GM18502 (cell line): ENCODE measurements around the gene RERGL.
A peak's percentile ranks its signal among the peaks of the same experiment; 100 is the strongest.
"Not testable (repeated sequence)": the region's sequence is repeated elsewhere in the genome, so short reads cannot be mapped to it uniquely, and the experiment has no call there.

Experiments used
- ATAC-seq: cut with Tn5 transposase; IDR thresholded peaks from one replicate; pipeline ENCODE4 v1.9.1; 2021; ENCODE audit warnings: mild to moderate bottlenecking; ENCODE audit not compliant: unreplicated experiment, poor library complexity

The RERGL gene

GRCh38 chr12:18090093-18090492, at the start of gene RERGL:
Gene RERGL (minus strand): TSS chr12:18090193. CDS start chr12:18090140, 53 bp downstream.
- ATAC-seq = no peak

- ATAC-seq = no peak
Observed at GRCh38 chr12:18139254-18139653, 49.3 kb upstream of the RERGL start.

- ATAC-seq = no peak
Observed at GRCh38 chr12:18135509-18135908, 45.5 kb upstream of the RERGL start.

- ATAC-seq = no peak
Observed at GRCh38 chr12:18135086-18135485, 45.1 kb upstream of the RERGL start.

- peak; percentile 67 for ATAC-seq
Observed at GRCh38 chr12:18130851-18131250, 40.9 kb upstream of the RERGL start.

- no peak for ATAC-seq
Observed at GRCh38 chr12:18123707-18124106, 33.7 kb upstream of the RERGL start.

- ATAC-seq = no peak
Observed at GRCh38 chr12:18120899-18121298, 30.9 kb upstream of the RERGL start.

GRCh38 chr12:18108611-18109010, 18.6 kb upstream of the RERGL start:
- no peak for ATAC-seq

GRCh38 chr12:18103624-18104023, 13.6 kb upstream of the RERGL start:
- no peak for ATAC-seq

GRCh38 chr12:18101043-18101442, 11.1 kb upstream of the RERGL start:
- no peak for ATAC-seq

- no peak for ATAC-seq
Observed at GRCh38 chr12:18084080-18084479, 5.9 kb downstream of the RERGL start.

GRCh38 chr12:18079541-18080246, 10.3 kb downstream of the RERGL start:
- no peak for ATAC-seq

GRCh38 chr12:18074001-18074400, 16.0 kb downstream of the RERGL start:
- no peak for ATAC-seq

GRCh38 chr12:18072723-18073122, 17.3 kb downstream of the RERGL start:
- ATAC-seq = no peak

GRCh38 chr12:18071336-18071735, 18.7 kb downstream of the RERGL start:
- no peak for ATAC-seq

- ATAC-seq = no peak
Observed at GRCh38 chr12:18068355-18068754, 21.6 kb downstream of the RERGL start.

GRCh38 chr12:18066666-18067065, 23.3 kb downstream of the RERGL start:
- no peak for ATAC-seq

- ATAC-seq = not testable (repeated sequence)
Observed at GRCh38 chr12:18062867-18063266, 27.1 kb downstream of the RERGL start.

GRCh38 chr12:18057051-18057450, 32.9 kb downstream of the RERGL start:
- ATAC-seq = no peak

GRCh38 chr12:18054925-18055619, 34.9 kb downstream of the RERGL start:
- ATAC-seq = no peak

GRCh38 chr12:18045446-18045992, 44.5 kb downstream of the RERGL start:
- no peak for ATAC-seq
